Measurements from ENCODE around the gene GNE. TPM values are rescaled to one million over a fixed set of nuclear protein-coding genes. Genes with fewer than 3 reads are reported as not detected.

GNE gene
- total RNA-seq, 1 donor from 2014 or later, result 94.4 TPM

DNA sequence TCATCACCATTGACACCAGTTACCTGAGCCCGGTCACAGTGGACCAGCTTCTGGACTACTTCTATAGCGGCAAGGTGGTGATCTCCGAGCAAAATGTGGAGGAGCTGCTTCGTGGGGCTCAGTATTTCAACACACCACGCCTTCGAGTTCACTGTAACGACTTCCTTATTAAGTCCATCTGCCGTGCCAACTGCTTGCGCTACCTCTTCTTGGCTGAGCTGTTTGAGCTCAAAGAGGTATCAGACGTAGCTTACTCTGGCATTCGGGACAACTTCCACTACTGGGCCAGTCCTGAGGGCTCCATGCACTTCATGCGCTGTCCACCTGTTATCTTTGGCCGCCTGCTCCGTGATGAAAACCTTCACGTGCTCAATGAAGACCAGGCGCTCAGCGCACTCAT lies 88.5 kb downstream of the GNE start:
- DNase-seq (ENCODE audit: low spot score) (no peak), ATAC-seq (no peak)

- no peak for ATAC-seq
- DNase-seq (ENCODE audit: low spot score), result no peak
These were observed 89.1 kb downstream of the GNE start, which contains the start of gene CCIN for GRCh38 chr9:36169166-36169565. Gene CCIN (plus strand): TSS chr9:36169388. CDS start chr9:36169503, 115 bp downstream.

- ATAC-seq (peak; percentile 100), DNase-seq (ENCODE audit: low spot score) (peak; percentile 83)
These were observed 91.9 kb downstream of the GNE start for GRCh38 chr9:36166168-36166927.

DNA sequence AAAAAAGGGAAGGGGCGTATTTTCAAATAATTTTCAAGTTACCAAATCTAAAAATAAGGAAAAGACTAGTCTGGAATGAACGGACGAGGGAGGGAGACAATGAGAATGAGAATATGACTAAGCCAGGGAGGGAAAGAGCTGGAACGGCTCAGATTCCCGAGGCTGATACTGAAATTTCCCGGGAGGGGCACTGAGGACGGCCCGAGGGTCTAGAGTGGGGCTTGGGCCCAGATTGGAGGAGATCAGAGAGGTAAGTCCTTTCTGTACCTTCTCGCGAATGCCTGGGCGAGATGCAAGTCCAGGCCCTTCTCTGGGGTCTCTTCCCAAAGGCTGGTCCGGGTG lies 92.5 kb downstream of the GNE start:
- no peak for ATAC-seq

GRCh38 chr9:36164989-36165388 lies 93.3 kb downstream of the GNE start:
- no peak for DNase-seq (ENCODE audit: low spot score)

More for the DNA sequence above, 92.5 kb downstream of the GNE start:
- no peak for DNase-seq (ENCODE audit: low spot score)

More at GRCh38 chr9:36164989-36165388, 93.3 kb downstream of the GNE start:
- no peak for ATAC-seq

Other genes starting within 250 kb of the GNE start
- gene RECK, start 221.5 kb downstream of the GNE start, total RNA-seq, result 2.0 TPM
- gene GLIPR2, start 121.7 kb downstream of the GNE start, total RNA-seq, result 1.5 TPM
- gene CCIN, start 89.1 kb downstream of the GNE start, total RNA-seq, result not detected
- gene CLTA, start 67.5 kb downstream of the GNE start, total RNA-seq, result 61.8 TPM
- 12.9 TPM for gene RNF38, start 141.8 kb upstream of the GNE start, total RNA-seq